Activated CD8-positive, alpha-beta T cell treated with anti-CD3 and anti-CD28 coated beads for 36 hours (primary cell): Measurements from ENCODE around the gene TMEM205. TPM values are rescaled to one million over a fixed set of nuclear protein-coding genes. Genes with fewer than 3 reads are reported as not detected.
A peak's percentile ranks its signal among the peaks of the same experiment; 100 is the strongest.

Experiments used
- ATAC-seq: fragments of 200-7000 bp; cut with Tn5 transposase; one replicate; pipeline ENCODE4 v1.10.0; 2021; ENCODE audit warnings: mild to moderate bottlenecking, moderate library complexity
- CTCF ChIA-PET: fragments of 350-600 bp; sonication (Branson Sonifier 250); formaldehyde crosslinking; loops from one replicate; lab custom pipeline; 2021; ENCODE audit warnings: antibody characterized with exemption; lab: Charles Lee
- POLR2A ChIA-PET: fragments of 350-600 bp; sonication (Branson Sonifier 250); formaldehyde crosslinking; loops from one replicate; lab custom pipeline; 2021; ENCODE audit warnings: antibody characterized with exemption; lab: Charles Lee
- DNase-seq: peaks from one replicate; pipeline ENCODE4 v3.0.0-alpha.2; 2020
- H3K27ac Mint-ChIP-seq: one replicate; pipeline ENCODE4 v1.8.0; 2021; ENCODE audit warnings: mild to moderate bottlenecking, mixed read lengths
- H3K27me3 Mint-ChIP-seq: one replicate; pipeline ENCODE4 v1.8.0; 2021; ENCODE audit warnings: mixed read lengths
- H3K36me3 Mint-ChIP-seq: one replicate; pipeline ENCODE4 v1.8.0; 2021; ENCODE audit warnings: low read depth, mixed read lengths
- H3K4me1 Mint-ChIP-seq: one replicate; pipeline ENCODE4 v1.8.0; 2021; ENCODE audit warnings: low read depth, mixed read lengths
- H3K4me3 Mint-ChIP-seq: one replicate; pipeline ENCODE4 v1.8.0; 2021; ENCODE audit warnings: mild to moderate bottlenecking, moderate library complexity, mixed read lengths
- H3K9me3 Mint-ChIP-seq: one replicate; pipeline ENCODE4 v1.8.0; 2021; ENCODE audit warnings: mixed read lengths
- CTCF ChIP-seq: fragments of 200-600 bp; IDR thresholded peaks from one replicate; pipeline ENCODE4 v1.8.0; 2022; ENCODE audit warnings: antibody characterized with exemption, mild to moderate bottlenecking
- intact Hi-C: fragments of 100-400 bp; cut with micrococcal nuclease; formaldehyde crosslinking; loops from one replicate; pipeline ENCODE4 v1.10.0; 2022
- total RNA-seq, 2 experiments: library from RNA; stranded (reverse); gene quantifications; one replicate each; pipeline ENCODE4 v1.2.3, GENCODE V29; 2021

TMEM205 gene
- 10 to 100 TPM; 24.3 to 25.6 TPM for total RNA-seq

DNA sequence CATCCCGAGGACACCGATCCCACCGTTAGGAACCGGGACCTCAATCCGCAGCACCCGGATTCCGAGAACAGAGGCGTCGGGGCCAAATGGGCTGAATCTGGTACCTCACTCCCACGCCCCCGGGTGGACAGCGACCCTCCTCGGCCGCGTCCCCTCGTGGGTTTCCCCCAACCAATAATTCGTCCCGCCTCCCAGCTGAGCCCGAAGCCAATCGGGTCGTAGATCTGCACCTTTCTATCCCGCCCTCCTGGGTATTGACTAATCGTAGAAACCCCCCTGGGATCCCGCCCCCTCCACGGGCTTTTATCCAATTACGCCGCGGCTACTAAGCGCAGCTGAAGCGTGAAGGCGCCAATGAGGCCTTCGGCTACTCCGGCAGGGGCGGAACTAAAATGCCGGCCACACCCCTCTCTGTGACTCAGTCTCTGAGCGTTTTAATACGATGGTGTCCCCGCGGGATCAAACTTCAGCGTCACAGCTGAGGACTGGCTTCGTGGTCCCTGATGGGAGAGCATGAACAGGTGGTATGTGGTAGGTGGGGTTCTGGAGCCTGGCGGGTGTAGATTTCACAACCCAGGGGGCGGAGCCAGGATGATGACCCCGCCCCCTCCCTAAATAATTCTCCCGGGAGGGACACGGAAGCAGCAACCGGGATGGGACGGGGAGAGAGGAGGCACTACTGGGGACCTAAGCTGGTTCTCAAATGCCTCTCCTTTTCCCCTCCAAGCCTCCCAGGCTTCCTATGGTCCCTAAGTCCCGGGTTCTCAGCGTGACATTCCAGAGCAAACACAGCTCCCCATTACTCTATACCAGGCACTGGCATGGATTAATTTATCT lies at the start of gene TMEM205, which contains the start of gene CCDC159:
Gene TMEM205 (minus strand): TSS at position 165 of the 837 bp plus-strand sequence. CDS start 649 bp downstream, outside the sequence.
Gene CCDC159 (plus strand): TSS at position 416 of the 837 bp plus-strand sequence. CDS start 88 bp downstream, at position 504.
- Mint-ChIP-seq H3K27me3 (no peaks in the 10 kb centered on the region), H3K9me3 (peaks cover 8% of the 10 kb centered on the region), H3K4me1 (peaks cover 24% of the 10 kb centered on the region), H3K36me3 (peaks cover 11% of the 10 kb centered on the region), H3K27ac (peak within 1 kb of the TSS; percentile 92), H3K4me3 (peak within 1 kb of the TSS; percentile 97)
- ATAC-seq (peak; percentile 97), DNase-seq (peak; percentile 100)
- ChIA-PET POLR2A (interaction anchor here (0.7 to 1.9 kb wide), 3 partner anchors 23 to 135 kb away, joined by 3 to 9 read pairs (median 3); partner anchors contain the start of genes ELAVL3 and SWSAP1), CTCF (interaction anchor here (0.8 to 1.5 kb wide), 11 partner anchors 22 to 136 kb away, joined by 3 to 8 read pairs (median 3); partner anchors contain the start of genes ODAD3, PRKCSH and SWSAP1)
- no peak for TF ChIP-seq CTCF
- intact Hi-C loops: no loop called here

DNA sequence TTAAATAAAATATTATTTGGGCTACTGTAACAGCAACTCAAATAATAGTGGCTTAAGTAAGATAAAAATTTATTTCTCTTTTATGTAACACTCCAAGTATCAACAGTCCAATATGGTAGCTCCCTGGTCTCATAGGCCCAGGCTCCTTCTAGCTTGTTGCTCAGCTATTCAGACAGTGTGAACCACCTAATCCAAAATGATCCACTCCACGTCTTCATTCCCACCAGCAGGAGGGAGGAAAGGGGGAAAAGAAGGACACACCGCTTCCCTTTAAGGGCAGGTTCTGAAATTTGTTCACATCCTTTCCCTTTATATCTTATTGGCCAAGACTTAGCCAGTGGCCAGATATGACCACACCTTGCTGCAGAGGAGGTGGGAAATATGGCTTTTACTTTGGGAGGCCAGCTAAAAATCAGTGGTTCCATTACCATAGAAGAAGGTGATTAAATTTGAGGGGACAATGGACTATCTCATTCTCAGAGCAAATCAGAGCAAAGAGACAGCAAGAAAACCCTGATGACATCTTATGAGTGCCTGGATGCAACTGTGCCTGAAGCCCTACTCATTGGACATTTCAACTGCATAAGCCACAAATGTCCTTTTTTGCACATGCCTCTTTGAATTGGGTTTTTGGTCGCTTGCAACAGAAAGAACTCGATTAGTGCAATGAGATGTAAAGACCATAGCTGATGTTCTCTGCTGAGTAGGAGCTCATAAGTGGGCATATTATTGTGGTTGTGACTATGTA lies 45.0 kb upstream of the TMEM205 start:
- POLR2A ChIA-PET: no interaction called here

DNA sequence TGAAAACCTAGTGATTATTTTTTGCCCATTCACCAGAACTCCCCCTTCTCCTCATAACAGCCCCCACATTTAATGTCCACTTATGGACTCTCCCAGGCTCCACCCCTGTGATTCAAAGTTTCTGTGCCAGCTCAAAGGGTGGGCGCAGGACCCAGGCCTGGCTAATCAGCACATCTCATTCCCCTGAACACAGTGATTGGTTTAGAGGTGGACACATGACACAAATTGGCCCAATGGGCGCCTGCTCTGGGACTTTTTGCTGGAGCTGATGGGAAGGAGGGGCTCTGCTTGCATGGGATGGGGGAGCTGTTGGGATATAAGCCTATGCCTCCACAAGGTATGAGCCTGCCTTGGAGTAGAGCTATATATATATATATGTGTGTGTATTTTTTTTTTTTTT lies 44.3 kb upstream of the TMEM205 start:
- no peak for DNase-seq
- no peak for ATAC-seq
- CTCF ChIA-PET: no interaction called here
- Mint-ChIP-seq H3K27ac (no peak overlapping the region), H3K4me3 (no peak overlapping the region), H3K36me3 (no peaks in the 10 kb centered on the region), H3K9me3 (peaks cover 4% of the 10 kb centered on the region), H3K4me1 (no peaks in the 10 kb centered on the region), H3K27me3 (peaks cover 2% of the 10 kb centered on the region)
- no peak for TF ChIP-seq CTCF
- intact Hi-C loops: no loop called here
- POLR2A ChIA-PET: no interaction called here

More for the DNA sequence above, 45.0 kb upstream of the TMEM205 start:
- Mint-ChIP-seq H3K9me3 (peaks cover 4% of the 10 kb centered on the region), H3K36me3 (no peaks in the 10 kb centered on the region), H3K4me3 (no peak overlapping the region), H3K27me3 (peaks cover 3% of the 10 kb centered on the region), H3K4me1 (no peaks in the 10 kb centered on the region), H3K27ac (no peak overlapping the region)
- DNase-seq (no peak), ATAC-seq (no peak)
- no peak for TF ChIP-seq CTCF
- intact Hi-C loops: no loop called here
- CTCF ChIA-PET: interaction anchor here (1.4 kb wide), 1 partner anchor 10 kb away, joined by 7 read pairs; no protein-coding TSS in a partner anchor

GRCh38 chr19:11387162-11388034 lies 41.3 kb upstream of the TMEM205 start:
- Mint-ChIP-seq H3K4me3 (no peak overlapping the region), H3K27ac (no peak overlapping the region), H3K27me3 (peaks cover 10% of the 10 kb centered on the region), H3K36me3 (no peaks in the 10 kb centered on the region), H3K4me1 (peaks cover 5% of the 10 kb centered on the region), H3K9me3 (peaks cover 4% of the 10 kb centered on the region)
- DNase-seq (no peak), ATAC-seq (no peak)
- TF ChIP-seq CTCF: no peak
- ChIA-PET CTCF (interaction anchor here (1.0 to 1.6 kb wide), 2 partner anchors 95 to 149 kb away, joined by 3 read pairs; no protein-coding TSS in a partner anchor), POLR2A (no interaction called here)
- intact Hi-C loops: no loop called here
